ENCODE results near the gene GRM6.

GRM6 gene

GRCh38 chr5:178984145-178985072 is 10.7 kb downstream of the GRM6 start:
- no peak overlapping the region for H3K4me3 ChIP-seq (ENCODE audit: low read depth, low read length)
- DNase-seq (ENCODE audit: low read depth) = no peak
- no peak for TF ChIP-seq CTCF (IDR thresholded peaks at IDR 0.05; ENCODE audit: insufficient read depth, low read depth, low read length, missing control alignments)

- no peak for TF ChIP-seq CTCF (IDR thresholded peaks at IDR 0.05; ENCODE audit: insufficient read depth, low read depth, low read length, missing control alignments)
- H3K4me3 ChIP-seq (ENCODE audit: low read depth, low read length) = no peak overlapping the region
- no peak for DNase-seq (ENCODE audit: low read depth)
Observed at GRCh38 chr5:178983728-178984127, 11.4 kb downstream of the GRM6 start.

- no peak for TF ChIP-seq CTCF (IDR thresholded peaks at IDR 0.05; ENCODE audit: insufficient read depth, low read depth, low read length, missing control alignments)
- H3K4me3 ChIP-seq (ENCODE audit: low read depth, low read length) = no peak overlapping the region
- no peak for DNase-seq (ENCODE audit: low read depth)
Observed at GRCh38 chr5:178982941-178983340, 12.2 kb downstream of the GRM6 start.

GRCh38 chr5:178981381-178981780 is 13.7 kb downstream of the GRM6 start:
- no peak for TF ChIP-seq CTCF (IDR thresholded peaks at IDR 0.05; ENCODE audit: insufficient read depth, low read depth, low read length, missing control alignments)
- DNase-seq (ENCODE audit: low read depth) = no peak
- no peak overlapping the region for H3K4me3 ChIP-seq (ENCODE audit: low read depth, low read length)

- no peak for DNase-seq (ENCODE audit: low read depth)
- H3K4me3 ChIP-seq (ENCODE audit: low read depth, low read length) = no peak overlapping the region
- TF ChIP-seq CTCF (IDR thresholded peaks at IDR 0.05; ENCODE audit: insufficient read depth, low read depth, low read length, missing control alignments) = no peak
Observed at GRCh38 chr5:178965465-178966055, 29.6 kb downstream of the GRM6 start.

GRCh38 chr5:178941361-178941760 is 53.8 kb downstream of the GRM6 start:
- no peak overlapping the region for H3K4me3 ChIP-seq (ENCODE audit: low read depth, low read length)
- no peak for TF ChIP-seq CTCF (IDR thresholded peaks at IDR 0.05; ENCODE audit: insufficient read depth, low read depth, low read length, missing control alignments)
- no peak for DNase-seq (ENCODE audit: low read depth)
